ENCODE data around the gene CLEC20A. TPM values are rescaled to one million over a fixed set of nuclear protein-coding genes. Genes with fewer than 3 reads are reported as not detected.

The CLEC20A gene
- total and polyA plus RNA-seq, 9 donors: not detected

- H3K9me3 ChIP-seq: no peaks in the 10 kb centered on the region
- H3K36me3 ChIP-seq: no peaks in the 10 kb centered on the region
- no peaks in the 10 kb centered on the region for H3K4me1 ChIP-seq (ENCODE audit: insufficient read depth)
- no peak overlapping the region for H3K4me3 ChIP-seq
- intact Hi-C loops (cut with DNase I): no loop called here
- no peak for TF ChIP-seq CTCF (IDR thresholded peaks at IDR 0.05)
- no peak for TF ChIP-seq EP300 (IDR thresholded peaks at IDR 0.05)
- TF ChIP-seq POLR2A (IDR thresholded peaks at IDR 0.05): no peak
- 84 to 97% (median 89%) methylated on average over 9 of the region's 9 CpGs for WGBS, 3 donors
- H3K27ac ChIP-seq: no peak overlapping the region
- no peaks in the 10 kb centered on the region for H3K27me3 ChIP-seq
- no peak for DNase-seq
Measured at GRCh38 chr1:178490967-178491366, 5.8 kb downstream of the CLEC20A start.

GRCh38 chr1:178490136-178490535 lies 6.6 kb downstream of the CLEC20A start:
- Histone ChIP-seq H3K27ac (no peak overlapping the region), H3K9me3 (no peaks in the 10 kb centered on the region), H3K4me3 (no peak overlapping the region), H3K27me3 (no peaks in the 10 kb centered on the region), H3K4me1 (ENCODE audit: insufficient read depth) (no peaks in the 10 kb centered on the region), H3K36me3 (no peaks in the 10 kb centered on the region)
- intact Hi-C loops (cut with DNase I): no loop called here
- WGBS, 3 donors: 95 to 100% (median 96%) methylated on average over 8 of the region's 8 CpGs
- DNase-seq: no peak
- TF ChIP-seq CTCF (IDR thresholded peaks at IDR 0.05) (no peak), POLR2A (IDR thresholded peaks at IDR 0.05) (no peak), EP300 (IDR thresholded peaks at IDR 0.05) (no peak)

- H3K27me3 ChIP-seq: no peaks in the 10 kb centered on the region
- H3K9me3 ChIP-seq: no peaks in the 10 kb centered on the region
- TF ChIP-seq CTCF (IDR thresholded peaks at IDR 0.05) (no peak), POLR2A (IDR thresholded peaks at IDR 0.05) (no peak), EP300 (IDR thresholded peaks at IDR 0.05) (no peak)
- WGBS, 3 donors: 90 to 95% (median 93%) methylated on average over 4 of the region's 4 CpGs
- H3K27ac ChIP-seq: no peak overlapping the region
- no peak overlapping the region for H3K4me3 ChIP-seq
- no peak for DNase-seq
- H3K36me3 ChIP-seq: no peaks in the 10 kb centered on the region
- intact Hi-C loops (cut with DNase I): no loop called here
- H3K4me1 ChIP-seq (ENCODE audit: insufficient read depth): no peaks in the 10 kb centered on the region
Measured at GRCh38 chr1:178489399-178489798, 7.4 kb downstream of the CLEC20A start.

GRCh38 chr1:178488393-178488792 lies 8.4 kb downstream of the CLEC20A start:
- no peak overlapping the region for H3K4me3 ChIP-seq
- H3K4me1 ChIP-seq (ENCODE audit: insufficient read depth): no peaks in the 10 kb centered on the region
- H3K36me3 ChIP-seq: no peaks in the 10 kb centered on the region
- intact Hi-C loops (cut with DNase I): no loop called here
- no peaks in the 10 kb centered on the region for H3K27me3 ChIP-seq
- DNase-seq: no peak
- no peaks in the 10 kb centered on the region for H3K9me3 ChIP-seq
- H3K27ac ChIP-seq: no peak overlapping the region
- 91 to 94% (median 91%) methylated on average over 4 of the region's 4 CpGs for WGBS, 3 donors
- TF ChIP-seq CTCF (IDR thresholded peaks at IDR 0.05) (no peak), POLR2A (IDR thresholded peaks at IDR 0.05) (no peak), EP300 (IDR thresholded peaks at IDR 0.05) (no peak)

Data from ovary (tissue), 9 donors.